Stimulated activated CD8-positive, alpha-beta memory T cell treated with anti-CD3 and anti-CD28 coated beads, Interleukin-12 subunit alpha, Interleukin-12 subunit beta, amount 100 ng/mL, for 24 hours (primary cell): ENCODE data around the gene RETREG1.
"Not testable (repeated sequence)": the region's sequence is repeated elsewhere in the genome, so short reads cannot be mapped to it uniquely, and the experiment has no call there.

ENCODE experiments used
- DNase-seq: peaks from one replicate; pipeline ENCODE4 v3.0.0-alpha.2; 2020; ENCODE audit errors: extremely low read depth

Gene RETREG1, protein sequence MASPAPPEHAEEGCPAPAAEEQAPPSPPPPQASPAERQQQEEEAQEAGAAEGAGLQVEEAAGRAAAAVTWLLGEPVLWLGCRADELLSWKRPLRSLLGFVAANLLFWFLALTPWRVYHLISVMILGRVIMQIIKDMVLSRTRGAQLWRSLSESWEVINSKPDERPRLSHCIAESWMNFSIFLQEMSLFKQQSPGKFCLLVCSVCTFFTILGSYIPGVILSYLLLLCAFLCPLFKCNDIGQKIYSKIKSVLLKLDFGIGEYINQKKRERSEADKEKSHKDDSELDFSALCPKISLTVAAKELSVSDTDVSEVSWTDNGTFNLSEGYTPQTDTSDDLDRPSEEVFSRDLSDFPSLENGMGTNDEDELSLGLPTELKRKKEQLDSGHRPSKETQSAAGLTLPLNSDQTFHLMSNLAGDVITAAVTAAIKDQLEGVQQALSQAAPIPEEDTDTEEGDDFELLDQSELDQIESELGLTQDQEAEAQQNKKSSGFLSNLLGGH

DNA sequence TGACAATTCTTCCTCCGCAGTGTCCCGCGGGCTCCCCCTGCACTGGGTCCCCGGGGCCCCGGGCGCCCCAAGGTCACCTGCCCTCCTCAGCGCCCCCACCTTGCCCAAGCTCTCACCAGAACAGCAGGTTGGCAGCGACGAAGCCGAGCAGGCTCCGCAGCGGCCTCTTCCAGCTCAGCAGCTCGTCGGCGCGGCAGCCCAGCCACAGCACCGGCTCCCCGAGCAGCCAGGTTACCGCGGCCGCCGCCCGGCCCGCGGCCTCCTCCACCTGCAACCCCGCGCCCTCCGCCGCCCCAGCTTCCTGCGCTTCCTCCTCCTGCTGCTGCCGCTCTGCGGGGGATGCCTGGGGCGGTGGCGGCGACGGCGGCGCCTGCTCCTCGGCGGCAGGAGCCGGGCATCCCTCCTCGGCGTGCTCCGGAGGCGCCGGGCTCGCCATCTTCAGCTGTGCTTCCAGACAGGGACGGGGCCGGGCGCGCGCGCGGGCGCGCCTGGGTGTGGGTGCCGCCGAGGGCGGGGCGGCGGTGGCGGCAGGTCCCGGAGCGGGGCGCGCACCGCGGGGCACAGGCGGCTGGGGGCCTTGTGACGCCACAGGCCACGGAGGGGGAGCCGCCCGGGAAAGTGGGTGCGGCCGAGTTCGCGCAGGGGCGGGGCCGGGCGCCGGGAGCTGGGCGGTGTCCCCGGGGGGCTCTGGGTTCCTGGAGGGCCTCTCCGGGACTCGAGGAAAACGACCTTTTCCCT is at the start of gene RETREG1:
Gene RETREG1 (minus strand): TSS at position 462 of the 738 bp plus-strand sequence. CDS start 26 bp downstream, at position 436.
- DNase-seq: peak; percentile 63

DNA sequence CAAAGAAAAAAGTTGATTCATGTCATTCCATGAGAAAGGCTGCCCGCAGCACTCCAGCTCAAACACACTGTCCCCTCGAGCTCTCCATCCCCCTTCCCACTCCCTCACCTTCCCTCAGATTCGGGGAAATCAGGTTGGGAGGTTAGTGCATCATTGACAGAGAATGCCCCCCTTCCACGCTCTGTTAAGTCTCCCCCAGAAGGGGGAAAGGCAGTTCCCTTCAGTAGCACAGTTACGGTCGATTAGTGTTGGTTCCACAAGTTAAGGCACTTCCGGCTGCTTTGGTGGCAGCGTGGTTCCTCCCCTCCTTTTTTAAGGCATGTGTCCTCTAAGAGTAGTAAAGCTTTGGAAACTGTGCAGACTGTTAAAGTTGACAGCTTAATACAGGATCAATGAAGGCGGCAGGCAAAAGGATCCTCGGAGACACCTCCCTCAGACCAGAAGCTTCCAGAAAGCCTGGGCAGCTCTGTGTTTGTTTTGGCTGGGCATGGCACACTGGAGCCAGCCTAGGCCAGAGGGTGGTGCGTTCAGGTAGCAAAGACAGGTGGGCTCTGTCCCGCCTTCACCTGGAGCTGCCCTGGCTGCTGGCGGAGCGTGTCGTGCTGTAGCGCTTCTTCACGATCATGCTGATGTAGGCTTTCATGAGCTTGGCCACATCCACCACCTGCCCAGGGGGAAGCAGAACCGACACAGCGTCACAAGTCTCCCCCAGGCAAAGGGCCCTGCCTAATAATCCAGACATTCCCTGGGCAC is 49.5 kb upstream of the RETREG1 start:
- no peak for DNase-seq

DNA sequence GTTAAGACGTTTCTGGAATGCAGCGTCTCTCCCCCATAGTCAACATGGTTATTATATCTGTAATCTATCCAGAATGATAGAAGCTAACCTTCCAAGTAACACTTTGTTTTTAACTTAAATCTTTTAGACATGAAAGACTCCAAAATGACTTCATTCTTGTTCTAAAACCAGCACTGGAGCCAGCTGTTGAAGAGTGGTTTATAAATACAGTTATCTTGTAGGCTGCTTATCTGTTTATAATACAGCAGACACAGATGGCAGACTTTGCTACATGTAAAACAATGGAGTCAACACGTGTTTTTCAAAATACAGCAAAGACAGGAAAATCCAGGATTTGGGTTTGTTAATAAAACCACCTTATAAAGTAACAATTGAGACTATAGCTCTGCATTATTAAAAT is 48.8 kb upstream of the RETREG1 start:
- no peak for DNase-seq

DNA sequence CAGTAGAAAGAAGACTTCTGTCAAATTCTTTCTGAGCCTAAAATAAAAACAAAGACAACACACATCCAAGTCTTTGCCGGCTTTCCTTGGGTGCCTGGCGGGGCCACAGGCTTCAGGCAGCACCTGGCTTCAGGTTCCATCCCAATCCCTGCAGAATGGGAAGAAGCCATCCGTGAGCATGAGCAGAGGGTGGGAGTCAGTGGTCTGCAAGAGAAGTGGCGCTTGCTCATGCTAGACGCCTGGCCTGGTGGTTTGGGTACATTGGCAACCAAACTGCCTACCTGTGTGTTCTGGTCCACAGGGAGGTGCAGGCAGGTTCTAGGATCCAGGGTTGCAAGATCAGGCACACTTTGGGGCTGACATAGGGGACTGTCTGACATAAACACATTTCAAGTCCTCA is 47.6 kb upstream of the RETREG1 start:
- DNase-seq: no peak

DNA sequence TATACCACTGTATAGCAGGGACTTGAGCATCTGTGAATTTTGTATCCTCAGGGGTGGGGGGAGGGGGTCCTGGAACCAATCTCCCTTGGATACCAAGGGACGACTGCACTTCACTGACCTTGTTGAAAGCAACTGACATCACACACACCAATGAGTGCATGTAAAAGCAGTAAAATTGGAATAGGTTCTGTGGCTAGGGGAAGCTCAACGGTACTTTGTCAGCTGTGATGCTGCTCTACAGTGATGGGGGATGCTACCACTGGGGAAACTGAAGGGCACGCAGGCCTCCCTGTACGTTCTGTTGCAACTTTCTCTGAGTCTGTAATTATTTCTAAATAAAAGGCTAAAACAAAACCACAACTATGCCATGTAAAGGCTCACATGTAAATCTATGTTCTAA is 47.0 kb upstream of the RETREG1 start:
- DNase-seq: no peak

DNA sequence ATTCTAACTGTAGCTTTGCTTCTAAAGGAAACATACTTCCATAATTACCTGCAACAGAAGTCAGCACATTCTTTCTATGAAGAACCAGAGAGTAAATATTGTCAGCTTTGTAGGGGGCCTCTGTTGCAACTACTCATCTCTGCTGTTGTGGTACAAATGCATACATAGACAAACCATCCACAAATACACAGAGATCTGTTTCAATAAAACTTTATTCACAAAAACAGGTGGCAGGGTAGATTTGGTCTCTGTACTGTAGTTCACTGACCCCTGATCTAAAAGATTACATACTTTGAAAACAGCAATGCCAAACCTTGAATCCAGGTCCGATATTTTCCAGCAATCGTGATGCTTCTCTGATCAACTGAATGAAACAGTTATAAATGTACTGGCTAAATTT is 44.9 kb upstream of the RETREG1 start:
- no peak for DNase-seq

DNA sequence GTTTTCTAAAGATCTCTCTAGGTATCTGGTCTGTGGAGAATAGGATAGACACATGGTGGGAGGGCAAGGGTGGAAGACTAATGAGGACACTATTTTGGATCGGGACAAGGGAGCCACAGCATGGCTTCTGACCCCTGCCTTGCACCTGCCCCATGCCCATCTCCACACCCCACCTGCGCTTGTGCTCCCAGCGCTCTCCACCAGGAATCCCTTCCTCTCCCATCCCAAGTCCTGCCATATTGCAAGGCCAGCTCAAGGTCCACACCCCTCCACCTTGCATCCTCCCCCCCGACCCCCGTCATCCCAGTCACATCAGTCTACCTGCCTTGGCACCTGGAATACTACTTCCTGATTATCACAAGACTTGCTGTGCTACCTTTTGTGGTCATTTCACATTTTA is 44.2 kb upstream of the RETREG1 start:
- no peak for DNase-seq

DNA sequence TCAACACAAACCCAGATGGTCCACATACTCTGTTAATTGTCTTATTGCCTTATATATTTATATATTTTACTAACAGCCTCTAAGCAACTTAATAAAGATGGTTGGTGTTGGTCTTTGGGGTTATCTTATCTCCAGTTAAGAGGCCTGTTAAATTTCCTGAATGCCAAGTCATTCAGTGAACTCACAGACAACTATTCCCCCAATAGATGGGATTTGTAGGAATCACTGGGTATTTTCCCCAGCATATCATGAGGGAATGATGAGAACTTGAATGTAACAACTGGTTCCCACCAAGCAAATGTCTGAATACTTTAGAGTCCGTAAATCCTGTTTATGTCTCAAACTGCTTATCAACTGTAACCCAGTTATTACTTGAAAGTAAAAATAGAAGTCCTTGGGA is 42.7 kb upstream of the RETREG1 start:
- no peak for DNase-seq

DNA sequence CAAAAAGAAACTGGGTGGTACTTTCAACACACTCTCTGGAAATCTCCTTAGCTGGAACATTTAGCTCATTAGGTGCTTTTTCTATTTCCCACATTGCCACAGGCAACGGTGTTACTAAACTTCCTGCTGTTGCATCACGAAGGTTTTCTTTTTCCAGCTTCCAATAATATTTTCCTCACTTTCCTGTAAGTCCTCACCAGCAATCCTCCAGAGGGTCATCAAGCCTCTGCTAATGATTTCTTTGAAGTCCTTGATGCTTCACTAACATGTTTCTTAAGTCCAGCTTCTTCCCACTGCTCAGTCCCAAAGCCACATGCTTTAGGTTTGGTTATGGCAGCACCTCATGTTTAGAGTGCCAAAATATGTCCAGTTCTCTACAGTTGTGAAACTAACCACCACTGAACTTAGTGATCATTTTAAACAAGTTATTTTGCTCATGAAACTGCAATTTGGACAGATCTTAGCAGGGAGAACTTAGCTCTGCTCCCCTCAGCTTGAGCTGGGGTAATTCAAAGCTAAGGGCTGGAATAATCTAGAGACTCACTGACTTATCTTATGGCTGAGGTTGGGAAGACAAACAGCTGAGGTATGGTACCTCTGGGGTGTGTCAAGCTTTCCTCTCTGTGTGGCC is 39.9 kb upstream of the RETREG1 start:
- no peak for DNase-seq

DNA sequence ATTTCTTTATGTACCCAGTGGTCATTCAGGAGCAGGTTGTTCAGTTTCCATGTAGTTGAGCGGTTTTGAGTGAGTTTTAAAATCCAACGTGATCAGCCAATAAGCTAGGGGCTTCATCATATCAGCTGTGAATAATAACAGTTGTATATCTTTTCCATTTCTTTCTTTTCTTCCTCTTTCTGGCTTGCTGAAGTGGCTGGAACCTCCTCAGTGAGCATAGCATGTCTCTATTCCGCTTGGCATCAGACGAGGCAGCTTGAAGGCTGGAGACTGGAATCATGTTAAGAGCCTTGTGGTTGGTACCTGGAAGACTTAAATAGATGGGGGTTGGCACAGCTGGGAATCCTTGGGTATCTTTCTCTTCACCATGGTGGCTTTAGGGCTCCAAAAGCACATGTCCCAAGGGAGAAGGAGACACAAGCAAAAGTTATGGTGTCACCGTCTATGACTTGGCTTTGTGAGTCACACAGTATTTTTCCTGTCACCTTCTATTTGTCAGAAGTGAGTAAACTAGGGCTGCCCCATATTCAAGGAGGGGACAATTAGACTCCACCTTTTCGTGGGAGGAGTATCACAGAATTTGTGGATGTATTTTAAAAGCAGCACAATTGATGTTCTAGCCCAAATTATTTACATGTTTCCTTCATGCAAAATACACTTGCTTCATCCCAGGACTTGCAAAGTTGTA is 38.0 kb upstream of the RETREG1 start:
- no peak for DNase-seq

DNA sequence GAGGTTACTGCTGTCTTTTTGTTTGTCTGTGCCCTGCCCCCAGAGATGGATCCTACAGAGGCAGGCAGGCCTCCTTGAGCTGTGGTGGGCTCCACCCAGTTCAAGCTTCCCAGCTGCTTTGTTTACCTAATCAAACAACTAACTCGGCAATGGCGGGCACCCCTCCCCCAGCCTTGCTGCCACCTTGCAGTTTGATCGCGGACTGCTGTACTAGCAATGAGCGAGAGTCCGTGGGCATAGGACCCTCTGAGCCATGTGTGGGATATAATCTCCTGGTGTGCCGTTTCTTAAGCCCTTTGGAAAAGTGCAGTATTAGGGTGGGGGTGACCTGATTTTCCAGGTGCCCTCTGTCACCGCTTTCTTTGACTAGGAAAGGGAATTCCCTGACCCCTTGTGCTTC is 31.9 kb upstream of the RETREG1 start:
- not testable (repeated sequence) for DNase-seq

DNA sequence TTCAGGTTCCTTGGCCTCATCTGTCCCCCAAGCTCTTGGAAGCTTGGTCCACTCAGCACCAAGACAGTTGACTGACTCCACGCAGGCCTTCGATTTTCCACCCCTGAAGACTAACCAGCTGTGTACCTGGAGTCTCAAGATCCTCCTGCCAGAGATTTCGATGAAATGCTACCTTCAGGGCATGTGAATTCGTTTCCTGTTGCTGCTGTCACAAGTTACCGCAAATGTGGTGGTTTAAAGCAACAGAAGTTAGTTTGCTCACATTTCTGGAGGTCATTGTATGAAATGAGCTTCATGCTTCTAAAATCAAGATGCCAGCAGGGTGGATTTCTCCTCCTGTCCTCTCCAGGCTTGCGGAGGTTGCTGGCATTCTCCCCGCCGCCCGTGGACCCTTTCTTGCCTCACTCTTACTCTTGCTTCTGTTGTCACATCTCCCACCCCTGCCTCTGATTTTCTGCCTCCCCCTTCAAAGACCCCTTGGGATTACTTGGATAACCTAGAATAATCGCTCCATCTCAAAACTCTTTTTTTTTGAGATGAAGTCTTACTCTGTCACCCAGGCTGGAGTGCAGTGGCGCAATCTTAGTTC is 27.6 kb upstream of the RETREG1 start:
- DNase-seq: no peak

DNA sequence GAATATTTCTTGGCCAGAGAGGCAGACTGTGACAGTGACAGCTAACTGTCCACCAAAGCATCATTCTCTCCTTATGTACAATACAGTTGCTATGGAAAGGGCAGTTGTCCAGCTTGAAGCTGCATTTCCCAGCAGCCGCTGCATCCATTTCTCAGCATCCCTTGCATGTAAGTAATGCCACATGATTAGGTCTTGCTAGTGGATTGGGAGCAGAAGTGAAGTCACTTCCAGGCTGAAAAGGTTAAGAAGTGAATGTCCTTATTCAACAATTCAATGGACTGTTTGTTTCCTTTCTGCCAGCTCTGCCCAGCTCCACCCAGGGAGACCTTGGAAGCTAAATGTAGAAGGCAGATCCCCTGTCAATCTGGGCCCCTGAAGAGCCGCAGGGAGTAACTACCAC is 26.1 kb upstream of the RETREG1 start:
- no peak for DNase-seq

DNA sequence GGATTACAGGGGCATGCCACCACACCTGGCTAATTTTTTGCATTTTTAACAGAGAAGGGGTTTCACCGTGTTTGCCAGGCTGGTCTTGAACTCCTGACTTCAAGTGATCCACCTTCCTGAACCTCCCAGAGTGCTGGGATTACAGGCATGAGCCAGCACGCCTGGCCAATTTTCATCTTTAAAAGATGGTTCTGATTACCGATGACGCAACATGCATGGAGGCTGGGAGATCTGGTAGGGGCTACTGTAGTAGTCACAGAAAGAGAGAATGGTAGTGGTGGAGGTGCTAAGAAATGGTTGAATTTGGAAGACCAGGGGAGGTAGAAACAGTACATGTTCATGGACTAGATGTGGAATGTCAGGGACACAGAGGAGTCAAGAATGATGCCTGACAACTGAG is 22.4 kb upstream of the RETREG1 start:
- DNase-seq: no peak

DNA sequence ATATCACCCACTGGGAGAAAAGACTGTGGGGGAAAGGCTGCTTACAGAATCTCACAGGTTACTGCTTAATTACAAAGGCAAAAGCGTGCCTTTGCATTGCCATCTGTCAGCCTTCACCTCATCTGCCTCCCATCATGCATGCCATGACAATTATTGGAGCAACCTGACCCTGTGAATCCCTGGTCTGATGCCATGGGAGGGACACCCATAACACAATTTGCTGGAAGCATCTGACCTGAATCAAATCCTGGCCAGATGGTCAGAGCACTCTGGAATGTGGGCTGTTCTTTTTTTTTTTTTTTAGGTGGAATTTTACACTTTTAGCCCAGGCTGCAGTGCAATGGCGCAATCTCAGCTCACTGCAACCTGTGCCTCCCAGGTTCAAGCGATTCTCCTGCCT is 11.6 kb upstream of the RETREG1 start:
- no peak for DNase-seq

DNA sequence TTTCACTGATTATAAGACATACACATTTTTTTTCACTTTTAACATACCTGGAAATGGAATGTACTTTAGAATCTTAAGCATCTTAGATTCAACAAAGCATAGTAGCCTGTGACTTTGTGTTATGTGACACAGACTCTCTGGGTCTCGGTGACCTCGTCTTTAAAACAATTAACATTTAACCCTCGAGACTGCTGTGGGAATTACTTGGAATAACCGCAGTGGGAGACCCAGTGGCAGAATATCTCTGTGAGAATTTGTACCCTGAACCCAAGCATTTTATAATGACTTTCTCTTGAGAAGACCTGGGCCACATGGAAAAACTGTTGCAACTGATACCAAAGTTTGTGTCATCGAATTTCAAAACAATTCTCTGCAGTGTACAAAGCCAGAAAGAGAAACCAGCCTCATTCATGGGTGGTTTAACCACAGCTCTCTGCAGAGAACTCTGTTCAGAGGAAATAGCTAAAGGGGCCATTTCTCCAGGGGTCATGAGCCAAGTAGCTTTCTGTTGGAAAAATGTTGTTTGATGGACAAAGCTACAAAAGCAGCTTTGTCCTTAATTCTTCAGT is 10.0 kb upstream of the RETREG1 start:
- DNase-seq: no peak

DNA sequence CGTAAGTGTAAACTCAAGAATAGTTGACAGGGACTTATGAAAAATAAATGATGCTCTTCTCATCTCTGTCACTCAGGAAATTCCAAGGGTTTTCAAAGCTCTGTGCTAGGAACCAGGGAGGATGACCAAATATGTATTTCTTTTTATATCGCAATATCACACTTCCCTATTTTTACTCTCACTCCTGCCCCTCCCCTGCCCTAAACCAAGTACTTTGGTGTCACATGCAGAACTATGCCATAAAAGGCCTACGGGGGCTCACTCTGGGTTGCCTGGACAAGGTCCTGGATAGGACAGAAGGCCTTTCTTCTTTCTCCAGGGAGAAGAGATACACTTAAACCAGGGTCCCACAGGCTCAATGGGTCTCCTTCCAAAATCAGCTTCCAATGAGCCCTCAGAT is 8.3 kb upstream of the RETREG1 start:
- no peak for DNase-seq

DNA sequence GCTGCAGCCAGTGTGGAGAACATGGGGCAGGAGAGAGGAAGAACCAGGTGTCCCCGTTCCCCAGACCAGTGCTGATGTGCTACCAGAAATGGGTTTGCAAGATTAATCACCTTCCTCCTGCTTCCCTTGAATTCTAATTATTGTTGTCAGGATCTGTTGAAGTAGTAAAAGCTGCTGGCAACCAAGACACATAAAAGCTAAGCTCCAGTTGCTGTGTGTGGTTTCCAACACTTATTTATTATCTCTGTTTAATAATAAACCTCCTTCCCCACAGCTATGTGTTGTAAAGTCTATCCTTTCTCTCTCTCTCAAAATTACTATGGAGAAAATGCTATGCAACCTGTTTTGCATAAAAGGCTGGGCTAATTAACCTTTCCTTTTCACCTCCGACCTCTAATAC is 2.3 kb upstream of the RETREG1 start:
- DNase-seq: no peak

DNA sequence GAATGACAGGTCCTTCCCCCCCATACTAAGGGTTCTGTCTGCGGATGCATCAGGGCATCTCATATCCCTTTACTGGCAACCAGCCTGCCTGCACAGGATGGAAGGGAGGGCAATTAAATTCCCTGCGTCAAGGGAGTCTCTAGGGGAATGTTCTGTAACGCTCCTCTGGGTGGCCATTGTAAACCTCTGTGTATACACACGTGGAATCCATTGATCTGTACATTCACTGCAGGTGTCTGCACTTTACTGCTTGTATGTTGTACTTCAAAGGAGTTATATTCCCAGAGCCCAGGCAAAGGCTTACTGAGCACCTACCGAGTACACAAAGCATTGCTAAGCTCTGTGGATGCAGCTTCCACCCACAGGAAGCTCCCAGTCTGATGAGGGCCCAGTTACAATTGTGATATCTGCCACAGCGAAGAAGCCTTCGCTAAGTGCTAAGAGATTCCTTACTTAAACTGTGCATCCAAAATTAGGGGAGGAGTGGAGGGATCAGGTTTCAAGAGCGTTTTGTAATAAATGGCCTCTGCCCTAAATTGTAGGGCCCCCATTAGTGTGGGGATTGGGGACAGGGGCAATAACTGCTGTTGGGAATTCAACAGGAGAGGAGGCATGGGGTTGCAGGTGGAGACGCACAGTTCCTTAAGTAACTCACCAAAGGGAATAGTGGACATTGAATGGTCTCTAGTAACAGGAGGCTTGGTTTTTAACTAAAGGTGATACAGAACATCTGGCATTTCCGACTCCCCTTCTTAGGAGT is 1.5 kb upstream of the RETREG1 start:
- no peak for DNase-seq
